ENCODE data around the gene RAB4B. TPM values are rescaled to one million over a fixed set of nuclear protein-coding genes. Genes with fewer than 3 reads are reported as not detected.

RAB4B gene
- total and polyA plus RNA-seq, 2 of the 13 experiments (the other 11 are each of a cell fraction or from before 2014, with no cell fraction given) = 3.3 to 5.4 TPM

DNA sequence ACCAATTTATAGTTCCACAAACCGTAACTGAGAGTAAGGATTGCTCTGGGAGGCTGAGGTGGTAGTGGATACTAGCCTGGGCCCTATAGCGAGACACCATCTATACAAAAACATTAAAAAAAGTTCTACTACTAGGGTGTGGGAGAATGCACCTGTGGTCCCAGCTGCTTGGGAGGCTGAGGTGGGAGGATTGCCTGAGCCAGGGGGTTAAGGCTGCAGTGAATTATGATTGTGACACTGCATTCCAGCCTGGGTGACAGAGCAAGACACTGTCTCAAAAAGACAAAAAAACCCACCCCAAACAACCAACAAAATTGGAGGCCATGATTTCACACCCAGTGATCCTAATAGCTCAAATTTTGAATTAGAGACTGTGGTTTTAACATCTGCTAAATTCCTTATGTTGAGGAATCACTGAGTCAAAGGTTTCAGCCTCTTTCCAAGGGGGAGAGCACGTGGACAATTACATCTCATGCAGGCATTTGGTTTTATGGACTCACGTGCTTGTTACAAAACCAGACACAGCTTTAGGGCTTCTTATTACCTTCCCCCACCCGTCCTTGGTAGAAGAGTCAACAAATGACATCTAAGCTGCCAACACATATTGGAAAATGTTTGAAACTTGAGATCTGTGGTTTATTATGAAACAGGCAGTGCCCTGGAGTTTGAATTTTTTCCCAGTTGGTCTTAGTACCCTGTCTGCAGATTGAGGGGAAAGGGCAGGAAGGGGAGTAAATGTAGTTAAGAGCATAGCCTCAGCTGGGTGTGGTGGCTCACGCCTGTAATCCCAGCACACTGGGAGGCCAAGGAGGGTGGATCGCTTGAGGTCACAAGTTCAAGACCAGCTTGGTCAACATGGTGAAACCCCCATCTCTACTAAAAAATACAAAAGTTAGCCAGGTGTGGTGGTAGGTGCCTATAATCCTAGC, 53.7 kb downstream of the RAB4B start (continued):
- TF ChIP-seq, protein P1, sequence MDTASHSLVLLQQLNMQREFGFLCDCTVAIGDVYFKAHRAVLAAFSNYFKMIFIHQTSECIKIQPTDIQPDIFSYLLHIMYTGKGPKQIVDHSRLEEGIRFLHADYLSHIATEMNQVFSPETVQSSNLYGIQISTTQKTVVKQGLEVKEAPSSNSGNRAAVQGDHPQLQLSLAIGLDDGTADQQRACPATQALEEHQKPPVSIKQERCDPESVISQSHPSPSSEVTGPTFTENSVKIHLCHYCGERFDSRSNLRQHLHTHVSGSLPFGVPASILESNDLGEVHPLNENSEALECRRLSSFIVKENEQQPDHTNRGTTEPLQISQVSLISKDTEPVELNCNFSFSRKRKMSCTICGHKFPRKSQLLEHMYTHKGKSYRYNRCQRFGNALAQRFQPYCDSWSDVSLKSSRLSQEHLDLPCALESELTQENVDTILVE (CRISPR knock-in tag; IDR thresholded peaks at IDR 0.05) = peak; percentile 74
- TF ChIP-seq ZNF878 (CRISPR knock-in tag; IDR thresholded peaks at IDR 0.05) (peak; percentile 73; the same call in 1 of the 2 replicates), ZNF619 (CRISPR knock-in tag; IDR thresholded peaks at IDR 0.05) (no peak), NAIF1 (CRISPR knock-in tag; IDR thresholded peaks at IDR 0.05; ENCODE audit: borderline replicate concordance) (0 out of 2 replicates have a peak, but pooled peaks have one; percentile 26), NFIC (IDR thresholded peaks at IDR 0.05; ENCODE audit: low read length) (peak; percentile 68; the same call in 1 of the 2 replicates), TBL1XR1 (IDR thresholded peaks at IDR 0.05; ENCODE audit: borderline replicate concordance, low read length, partially characterized antibody) (peak; percentile 84), HDAC1 (CRISPR knock-in tag; IDR thresholded peaks at IDR 0.05) (peak; percentile 64), MBD4 (IDR thresholded peaks at IDR 0.05; ENCODE audit: borderline replicate concordance, low read length) (no peak), GFI1 (CRISPR knock-in tag; IDR thresholded peaks at IDR 0.05; ENCODE audit: borderline replicate concordance) (peak; percentile 82), FOXK2 (IDR thresholded peaks at IDR 0.05) (peak; percentile 25; the same call in 1 of the 2 replicates), YY1 (IDR thresholded peaks at IDR 0.05; ENCODE audit: insufficient read depth, insufficient replicate concordance, low read depth, low read length) (no peak), ZNF274 (CRISPR knock-in tag; IDR thresholded peaks at IDR 0.05) (no peak), RBM39 (IDR thresholded peaks at IDR 0.05; ENCODE audit: low read depth, low read length, poor library complexity, severe bottlenecking) (no peak), FOSL1 (CRISPR knock-in tag; IDR thresholded peaks at IDR 0.05; ENCODE audit: borderline replicate concordance) (0 out of 2 replicates have a peak, but pooled peaks have one; percentile 27), CBX1 (IDR thresholded peaks at IDR 0.05; ENCODE audit: low read depth) (no peak), ATF1 (CRISPR knock-in tag; IDR thresholded peaks at IDR 0.05) (peak; percentile 44; the same call in 1 of the 2 replicates)
- TF ChIP-seq, protein P2, sequence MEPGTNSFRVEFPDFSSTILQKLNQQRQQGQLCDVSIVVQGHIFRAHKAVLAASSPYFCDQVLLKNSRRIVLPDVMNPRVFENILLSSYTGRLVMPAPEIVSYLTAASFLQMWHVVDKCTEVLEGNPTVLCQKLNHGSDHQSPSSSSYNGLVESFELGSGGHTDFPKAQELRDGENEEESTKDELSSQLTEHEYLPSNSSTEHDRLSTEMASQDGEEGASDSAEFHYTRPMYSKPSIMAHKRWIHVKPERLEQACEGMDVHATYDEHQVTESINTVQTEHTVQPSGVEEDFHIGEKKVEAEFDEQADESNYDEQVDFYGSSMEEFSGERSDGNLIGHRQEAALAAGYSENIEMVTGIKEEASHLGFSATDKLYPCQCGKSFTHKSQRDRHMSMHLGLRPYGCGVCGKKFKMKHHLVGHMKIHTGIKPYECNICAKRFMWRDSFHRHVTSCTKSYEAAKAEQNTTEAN (CRISPR knock-in tag; conservative IDR thresholded peaks at IDR 0.05) = peak; percentile 55; the same call in 1 of the 2 replicates
- TF ChIP-seq, protein P3, sequence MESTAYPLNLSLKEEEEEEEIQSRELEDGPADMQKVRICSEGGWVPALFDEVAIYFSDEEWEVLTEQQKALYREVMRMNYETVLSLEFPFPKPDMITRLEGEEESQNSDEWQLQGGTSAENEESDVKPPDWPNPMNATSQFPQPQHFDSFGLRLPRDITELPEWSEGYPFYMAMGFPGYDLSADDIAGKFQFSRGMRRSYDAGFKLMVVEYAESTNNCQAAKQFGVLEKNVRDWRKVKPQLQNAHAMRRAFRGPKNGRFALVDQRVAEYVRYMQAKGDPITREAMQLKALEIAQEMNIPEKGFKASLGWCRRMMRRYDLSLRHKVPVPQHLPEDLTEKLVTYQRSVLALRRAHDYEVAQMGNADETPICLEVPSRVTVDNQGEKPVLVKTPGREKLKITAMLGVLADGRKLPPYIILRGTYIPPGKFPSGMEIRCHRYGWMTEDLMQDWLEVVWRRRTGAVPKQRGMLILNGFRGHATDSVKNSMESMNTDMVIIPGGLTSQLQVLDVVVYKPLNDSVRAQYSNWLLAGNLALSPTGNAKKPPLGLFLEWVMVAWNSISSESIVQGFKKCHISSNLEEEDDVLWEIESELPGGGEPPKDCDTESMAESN (CRISPR knock-in tag; conservative IDR thresholded peaks at IDR 0.05) = no peak
- TF ChIP-seq, protein P4, sequence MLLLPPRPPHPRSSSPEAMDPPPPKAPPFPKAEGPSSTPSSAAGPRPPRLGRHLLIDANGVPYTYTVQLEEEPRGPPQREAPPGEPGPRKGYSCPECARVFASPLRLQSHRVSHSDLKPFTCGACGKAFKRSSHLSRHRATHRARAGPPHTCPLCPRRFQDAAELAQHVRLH (CRISPR knock-in tag; IDR thresholded peaks at IDR 0.05; ENCODE audit: borderline replicate concordance, low read depth) = peak; percentile 69; the same call in 1 of the 2 replicates
- TF ChIP-seq, protein P5, sequence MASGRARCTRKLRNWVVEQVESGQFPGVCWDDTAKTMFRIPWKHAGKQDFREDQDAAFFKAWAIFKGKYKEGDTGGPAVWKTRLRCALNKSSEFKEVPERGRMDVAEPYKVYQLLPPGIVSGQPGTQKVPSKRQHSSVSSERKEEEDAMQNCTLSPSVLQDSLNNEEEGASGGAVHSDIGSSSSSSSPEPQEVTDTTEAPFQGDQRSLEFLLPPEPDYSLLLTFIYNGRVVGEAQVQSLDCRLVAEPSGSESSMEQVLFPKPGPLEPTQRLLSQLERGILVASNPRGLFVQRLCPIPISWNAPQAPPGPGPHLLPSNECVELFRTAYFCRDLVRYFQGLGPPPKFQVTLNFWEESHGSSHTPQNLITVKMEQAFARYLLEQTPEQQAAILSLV (CRISPR knock-in tag; IDR thresholded peaks at IDR 0.05; ENCODE audit: borderline replicate concordance) = no peak
